GM12872 (cell line): ENCODE results near the gene PEDS1.

Source experiments
- TF ChIP-seq, protein P1 (sequence below): IDR thresholded peaks from 3 replicates; pipeline ENCODE4 v1.5.1; 2011; ENCODE audit warnings: low read depth, mild to moderate bottlenecking, low read length, moderate library complexity; ENCODE audit not compliant: insufficient read depth

The PEDS1 gene

GRCh38 chr20:50113420-50114224 is 39.9 kb downstream of the PEDS1 start:
- TF ChIP-seq, protein P1, sequence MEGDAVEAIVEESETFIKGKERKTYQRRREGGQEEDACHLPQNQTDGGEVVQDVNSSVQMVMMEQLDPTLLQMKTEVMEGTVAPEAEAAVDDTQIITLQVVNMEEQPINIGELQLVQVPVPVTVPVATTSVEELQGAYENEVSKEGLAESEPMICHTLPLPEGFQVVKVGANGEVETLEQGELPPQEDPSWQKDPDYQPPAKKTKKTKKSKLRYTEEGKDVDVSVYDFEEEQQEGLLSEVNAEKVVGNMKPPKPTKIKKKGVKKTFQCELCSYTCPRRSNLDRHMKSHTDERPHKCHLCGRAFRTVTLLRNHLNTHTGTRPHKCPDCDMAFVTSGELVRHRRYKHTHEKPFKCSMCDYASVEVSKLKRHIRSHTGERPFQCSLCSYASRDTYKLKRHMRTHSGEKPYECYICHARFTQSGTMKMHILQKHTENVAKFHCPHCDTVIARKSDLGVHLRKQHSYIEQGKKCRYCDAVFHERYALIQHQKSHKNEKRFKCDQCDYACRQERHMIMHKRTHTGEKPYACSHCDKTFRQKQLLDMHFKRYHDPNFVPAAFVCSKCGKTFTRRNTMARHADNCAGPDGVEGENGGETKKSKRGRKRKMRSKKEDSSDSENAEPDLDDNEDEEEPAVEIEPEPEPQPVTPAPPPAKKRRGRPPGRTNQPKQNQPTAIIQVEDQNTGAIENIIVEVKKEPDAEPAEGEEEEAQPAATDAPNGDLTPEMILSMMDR = no peak

DNA sequence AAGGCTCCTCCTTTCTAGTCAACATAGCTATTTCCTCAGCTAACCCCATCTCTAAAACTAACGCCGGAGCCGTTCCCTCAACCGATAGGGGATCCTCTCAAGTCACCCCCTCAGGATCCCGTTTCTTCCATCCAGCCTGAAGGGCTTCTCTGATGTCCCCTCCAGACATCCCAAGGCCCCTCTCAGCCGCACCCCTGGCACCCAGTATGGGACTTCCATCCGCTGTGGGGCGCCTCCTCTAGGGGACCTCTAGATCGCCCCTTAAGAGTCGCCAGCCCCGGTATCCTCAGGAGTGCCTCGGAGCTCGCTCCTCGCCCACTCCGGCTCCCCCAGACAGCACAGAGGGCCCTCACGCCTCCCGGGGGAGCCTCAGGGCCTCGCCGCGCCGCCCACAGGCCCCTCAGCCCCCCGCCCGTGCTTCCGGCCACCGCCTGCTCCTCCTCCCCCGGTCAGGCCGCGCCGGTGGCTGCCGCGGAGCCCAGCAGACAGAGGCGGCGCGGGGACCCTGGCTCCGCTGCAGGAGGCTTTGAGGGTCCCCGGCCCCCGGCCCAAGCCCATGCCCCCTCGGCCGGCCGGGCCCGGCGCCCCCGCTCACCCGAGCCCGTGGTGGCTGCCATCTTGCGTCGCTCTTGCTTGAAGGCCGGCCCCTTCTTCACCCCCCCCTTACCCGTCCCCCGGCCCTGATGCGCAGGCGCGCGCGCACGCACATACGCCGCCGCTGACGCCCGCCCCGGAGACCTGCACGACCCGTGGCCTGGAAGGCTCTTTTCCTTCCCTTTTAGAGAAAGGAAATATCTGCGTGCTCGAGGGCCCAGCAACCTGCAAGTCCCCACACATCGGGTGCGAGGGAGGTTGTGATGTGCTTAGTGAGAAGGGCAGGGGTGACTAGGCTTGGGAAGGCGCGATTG is 40.8 kb downstream of the PEDS1 start, which contains the start of gene UBE2V1:
TSS of gene UBE2V1 (minus strand) at position 639 of the 908 bp plus-strand sequence. CDS start at position 617, 22 bp downstream.
- TF ChIP-seq, protein P1 = peak; percentile 49

DNA sequence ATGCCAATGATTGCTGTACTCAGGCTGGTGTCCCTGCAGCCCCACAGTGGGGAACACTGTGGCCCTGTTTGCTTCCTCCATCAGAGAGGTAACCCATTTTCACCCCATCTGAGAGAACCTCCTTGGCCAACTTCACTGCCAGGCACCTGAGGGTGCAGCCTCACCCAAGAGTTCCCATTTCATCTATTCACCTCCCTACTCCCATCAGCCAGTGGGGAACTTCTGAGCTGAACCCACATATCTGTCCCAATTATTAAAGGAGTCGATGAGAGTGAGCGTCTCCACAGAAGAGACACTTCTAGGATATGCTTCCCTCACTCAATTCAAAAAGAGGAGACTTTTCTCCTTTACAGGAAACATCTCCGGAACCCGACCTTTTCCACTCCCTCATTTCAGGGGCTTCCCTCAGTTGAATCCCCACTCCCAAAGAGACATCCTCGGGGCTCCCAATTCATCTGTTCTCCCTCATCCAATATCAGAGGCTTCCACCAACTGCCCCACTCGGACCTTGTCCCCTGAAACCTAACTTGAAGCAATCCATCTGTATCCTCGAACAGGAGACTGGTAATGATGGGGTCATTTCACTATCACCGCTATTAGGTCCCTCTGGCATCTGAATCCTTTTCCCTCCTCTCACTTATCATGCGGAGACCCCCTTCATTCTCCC is 41.6 kb downstream of the PEDS1 start:
- TF ChIP-seq, protein P1 = no peak

DNA sequence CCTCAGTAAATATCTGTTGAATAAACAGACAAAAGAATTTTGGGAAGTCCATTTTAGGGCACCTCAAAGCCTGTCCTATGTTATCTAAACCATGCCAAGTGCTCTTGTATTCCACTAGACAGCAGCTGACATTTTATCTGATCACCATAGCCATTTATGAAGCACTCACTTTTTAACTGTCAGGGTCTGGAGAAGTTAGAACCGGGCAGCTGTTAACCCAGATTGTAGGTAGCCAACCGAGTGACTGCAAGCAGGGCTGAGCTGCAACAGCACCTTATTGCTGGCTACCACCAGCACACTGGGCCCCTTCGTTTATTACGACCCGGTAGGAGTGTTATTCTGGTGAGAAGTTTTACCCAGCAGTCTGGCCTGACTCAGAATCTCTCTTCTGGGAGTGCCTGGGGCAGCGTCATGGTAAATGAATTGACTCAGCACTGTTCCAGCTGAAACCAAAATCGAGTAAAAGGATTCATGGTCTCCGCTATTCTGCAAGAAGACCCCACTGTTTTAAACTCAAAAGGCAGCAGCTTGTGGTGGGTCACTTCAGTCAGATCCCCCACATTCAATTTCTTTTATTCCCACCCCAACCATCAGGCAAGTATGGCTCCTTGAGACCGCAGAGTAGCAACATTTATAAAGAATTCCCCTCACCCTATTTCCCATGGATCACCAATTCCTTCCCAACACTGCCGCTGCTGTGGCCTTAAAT is 42.2 kb downstream of the PEDS1 start:
- TF ChIP-seq, protein P1 = no peak

- TF ChIP-seq, protein P1 = no peak
Observed at GRCh38 chr20:50110141-50111047, 43.1 kb downstream of the PEDS1 start.

GRCh38 chr20:50108556-50109235 is 44.8 kb downstream of the PEDS1 start:
- TF ChIP-seq, protein P1 = no peak
